ENCODE results near the gene C9orf50.
"Not testable (repeated sequence)": the region's sequence is repeated elsewhere in the genome, so short reads cannot be mapped to it uniquely, and the experiment has no call there.

C9orf50 gene

GRCh38 chr9:129648092-129648763, 27.3 kb upstream of the C9orf50 start:
- no peak for DNase-seq (ENCODE audit: low spot score)

GRCh38 chr9:129647635-129648034, 26.7 kb upstream of the C9orf50 start:
- DNase-seq (ENCODE audit: low spot score), result no peak

- no peak for DNase-seq (ENCODE audit: low spot score)
Measured at GRCh38 chr9:129646654-129647053, 25.8 kb upstream of the C9orf50 start.

- no peak for DNase-seq (ENCODE audit: low spot score)
Measured at GRCh38 chr9:129646252-129646651, 25.4 kb upstream of the C9orf50 start.

GRCh38 chr9:129644902-129645301, 24.0 kb upstream of the C9orf50 start:
- DNase-seq (ENCODE audit: low spot score), result no peak

- DNase-seq (ENCODE audit: low spot score), result no peak
Measured at GRCh38 chr9:129644365-129644764, 23.5 kb upstream of the C9orf50 start.

- DNase-seq (ENCODE audit: low spot score), result no peak
Measured at GRCh38 chr9:129643706-129644105, 22.8 kb upstream of the C9orf50 start.

GRCh38 chr9:129641750-129642585, 21.1 kb upstream of the C9orf50 start, which contains the start of gene ASB6:
ASB6 (minus strand) TSS chr9:129642151; CDS start chr9:129641999, 152 bp downstream.
- DNase-seq (ENCODE audit: low spot score), result peak; percentile 100

GRCh38 chr9:129640871-129641749, 20.2 kb upstream of the C9orf50 start:
- DNase-seq (ENCODE audit: low spot score), result no peak

GRCh38 chr9:129640086-129640870, 19.4 kb upstream of the C9orf50 start:
- DNase-seq (ENCODE audit: low spot score), result no peak

- DNase-seq (ENCODE audit: low spot score), result no peak
Measured at GRCh38 chr9:129639756-129640085, 18.8 kb upstream of the C9orf50 start.

- DNase-seq (ENCODE audit: low spot score), result no peak
Measured at GRCh38 chr9:129639034-129639630, 18.2 kb upstream of the C9orf50 start.

- DNase-seq (ENCODE audit: low spot score), result no peak
Measured at GRCh38 chr9:129637673-129638439, 17.0 kb upstream of the C9orf50 start.

- no peak for DNase-seq (ENCODE audit: low spot score)
Measured at GRCh38 chr9:129637102-129637501, 16.2 kb upstream of the C9orf50 start.

- DNase-seq (ENCODE audit: low spot score), result not testable (repeated sequence)
Measured at GRCh38 chr9:129636343-129636742, 15.4 kb upstream of the C9orf50 start.

GRCh38 chr9:129635099-129636065, 14.5 kb upstream of the C9orf50 start:
- DNase-seq (ENCODE audit: low spot score), result no peak

GRCh38 chr9:129633848-129634247, 12.9 kb upstream of the C9orf50 start:
- no peak for DNase-seq (ENCODE audit: low spot score)

GRCh38 chr9:129633207-129633606, 12.3 kb upstream of the C9orf50 start:
- DNase-seq (ENCODE audit: low spot score), result no peak

GRCh38 chr9:129632460-129632859, 11.6 kb upstream of the C9orf50 start:
- DNase-seq (ENCODE audit: low spot score), result no peak
